GM23338 (cell line): ENCODE data around the gene SLC25A6.

ENCODE experiments used
- CREB1 ChIP-seq: fragments of 250-450 bp; sonication (Bioruptor Pico); IDR thresholded peaks from 2 replicates; pipeline ENCODE4 v1.5.0; 2020; ENCODE audit warnings: low read depth, mild to moderate bottlenecking, moderate library complexity
- CTCF ChIP-seq, 2 experiments: fragments of 200-600 bp in 1 of 2; sonication (generic) in 1 of 2; conservative IDR thresholded peaks; 2 replicates each; pipeline versions ENCODE4 v1.5.1 to v1.6.1; 2016 to 2017; ENCODE audit warnings: antibody characterized with exemption in 2 of 2, low read depth in 2 of 2, mild to moderate bottlenecking in 2 of 2, moderate library complexity in 1 of 2
- EZH2 ChIP-seq: fragments of 200-600 bp; sonication (generic); IDR thresholded peaks from one replicate; pipeline ENCODE4 v1.8.0; 2017; ENCODE audit warnings: antibody characterized with exemption, mild to moderate bottlenecking, low read depth; ENCODE audit not compliant: unreplicated experiment
- POLR2AphosphoS5 ChIP-seq: IDR thresholded peaks from 2 replicates; pipeline ENCODE4 v1.6.1; 2016; ENCODE audit warnings: antibody characterized with exemption, low read depth
- REST ChIP-seq: IDR thresholded peaks from one replicate; pipeline ENCODE4 v1.6.1; 2018; ENCODE audit warnings: antibody characterized with exemption; ENCODE audit not compliant: unreplicated experiment

GRCh38 chrX:1422135-1422465 lies 30.2 kb upstream of the SLC25A6 start:
- TF ChIP-seq CTCF (conservative IDR thresholded peaks at IDR 0.05; ENCODE audit: low read depth in 2 of 2) (no peak), EZH2 (no peak), REST (no peak), POLR2AphosphoS5 (no peak), CREB1 (no peak)
